ENCODE results near the gene TSHZ2.

GRCh38 chr20:53513489-53514298 lies 541.5 kb downstream of the TSHZ2 start:
- TF ChIP-seq, protein P1, sequence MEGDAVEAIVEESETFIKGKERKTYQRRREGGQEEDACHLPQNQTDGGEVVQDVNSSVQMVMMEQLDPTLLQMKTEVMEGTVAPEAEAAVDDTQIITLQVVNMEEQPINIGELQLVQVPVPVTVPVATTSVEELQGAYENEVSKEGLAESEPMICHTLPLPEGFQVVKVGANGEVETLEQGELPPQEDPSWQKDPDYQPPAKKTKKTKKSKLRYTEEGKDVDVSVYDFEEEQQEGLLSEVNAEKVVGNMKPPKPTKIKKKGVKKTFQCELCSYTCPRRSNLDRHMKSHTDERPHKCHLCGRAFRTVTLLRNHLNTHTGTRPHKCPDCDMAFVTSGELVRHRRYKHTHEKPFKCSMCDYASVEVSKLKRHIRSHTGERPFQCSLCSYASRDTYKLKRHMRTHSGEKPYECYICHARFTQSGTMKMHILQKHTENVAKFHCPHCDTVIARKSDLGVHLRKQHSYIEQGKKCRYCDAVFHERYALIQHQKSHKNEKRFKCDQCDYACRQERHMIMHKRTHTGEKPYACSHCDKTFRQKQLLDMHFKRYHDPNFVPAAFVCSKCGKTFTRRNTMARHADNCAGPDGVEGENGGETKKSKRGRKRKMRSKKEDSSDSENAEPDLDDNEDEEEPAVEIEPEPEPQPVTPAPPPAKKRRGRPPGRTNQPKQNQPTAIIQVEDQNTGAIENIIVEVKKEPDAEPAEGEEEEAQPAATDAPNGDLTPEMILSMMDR (IDR thresholded peaks at IDR 0.05), result no peak
- TF ChIP-seq POLR2A (IDR thresholded peaks at IDR 0.05), result no peak
